ENCODE results near the gene ERMP1.
A peak's percentile ranks its signal among the peaks of the same experiment; 100 is the strongest.
"Not testable (repeated sequence)": the region's sequence is repeated elsewhere in the genome, so short reads cannot be mapped to it uniquely, and the experiment has no call there.

The ERMP1 gene, protein sequence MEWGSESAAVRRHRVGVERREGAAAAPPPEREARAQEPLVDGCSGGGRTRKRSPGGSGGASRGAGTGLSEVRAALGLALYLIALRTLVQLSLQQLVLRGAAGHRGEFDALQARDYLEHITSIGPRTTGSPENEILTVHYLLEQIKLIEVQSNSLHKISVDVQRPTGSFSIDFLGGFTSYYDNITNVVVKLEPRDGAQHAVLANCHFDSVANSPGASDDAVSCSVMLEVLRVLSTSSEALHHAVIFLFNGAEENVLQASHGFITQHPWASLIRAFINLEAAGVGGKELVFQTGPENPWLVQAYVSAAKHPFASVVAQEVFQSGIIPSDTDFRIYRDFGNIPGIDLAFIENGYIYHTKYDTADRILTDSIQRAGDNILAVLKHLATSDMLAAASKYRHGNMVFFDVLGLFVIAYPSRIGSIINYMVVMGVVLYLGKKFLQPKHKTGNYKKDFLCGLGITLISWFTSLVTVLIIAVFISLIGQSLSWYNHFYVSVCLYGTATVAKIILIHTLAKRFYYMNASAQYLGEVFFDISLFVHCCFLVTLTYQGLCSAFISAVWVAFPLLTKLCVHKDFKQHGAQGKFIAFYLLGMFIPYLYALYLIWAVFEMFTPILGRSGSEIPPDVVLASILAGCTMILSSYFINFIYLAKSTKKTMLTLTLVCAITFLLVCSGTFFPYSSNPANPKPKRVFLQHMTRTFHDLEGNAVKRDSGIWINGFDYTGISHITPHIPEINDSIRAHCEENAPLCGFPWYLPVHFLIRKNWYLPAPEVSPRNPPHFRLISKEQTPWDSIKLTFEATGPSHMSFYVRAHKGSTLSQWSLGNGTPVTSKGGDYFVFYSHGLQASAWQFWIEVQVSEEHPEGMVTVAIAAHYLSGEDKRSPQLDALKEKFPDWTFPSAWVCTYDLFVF

DNA sequence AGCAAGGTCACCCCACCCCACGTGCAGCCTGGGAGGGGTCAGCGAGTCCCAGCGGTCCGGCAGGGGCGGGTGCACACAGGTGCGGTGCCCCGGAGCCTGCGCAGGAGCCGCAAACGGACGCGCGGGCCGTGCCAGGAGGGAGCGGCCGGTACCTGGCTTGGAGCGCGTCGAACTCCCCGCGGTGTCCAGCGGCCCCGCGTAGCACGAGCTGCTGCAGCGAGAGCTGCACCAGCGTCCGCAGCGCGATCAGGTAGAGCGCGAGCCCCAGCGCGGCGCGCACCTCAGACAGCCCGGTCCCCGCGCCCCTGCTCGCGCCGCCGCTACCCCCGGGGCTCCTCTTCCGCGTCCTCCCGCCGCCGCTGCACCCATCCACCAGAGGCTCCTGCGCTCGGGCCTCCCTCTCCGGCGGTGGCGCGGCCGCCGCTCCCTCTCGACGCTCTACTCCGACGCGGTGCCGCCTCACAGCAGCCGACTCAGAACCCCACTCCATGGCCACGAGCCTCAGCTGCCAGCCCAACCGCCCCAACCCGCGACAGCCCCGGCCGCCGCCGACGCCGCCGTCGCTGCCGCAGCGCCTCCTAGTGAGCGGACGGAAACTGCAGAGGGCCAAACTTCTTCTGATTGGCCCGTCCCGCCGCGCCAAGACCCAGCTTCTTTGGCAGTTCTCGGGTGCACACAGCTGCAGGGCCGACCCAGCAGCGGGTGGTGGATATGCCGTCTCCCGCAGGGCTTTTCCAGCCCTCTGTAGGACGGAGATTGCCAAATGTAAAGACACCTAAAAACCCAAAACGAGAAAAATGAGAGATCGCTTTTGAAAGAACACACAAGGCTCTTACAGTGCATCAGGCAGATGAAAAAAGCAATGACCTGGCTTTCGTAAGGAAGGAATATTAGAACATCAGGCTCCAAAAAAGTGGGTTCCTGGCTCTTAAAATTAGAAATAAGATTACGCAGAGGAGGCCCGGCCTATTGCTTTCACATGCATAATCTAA lies at the start of gene ERMP1:
TSS of gene ERMP1 (minus strand) at position 580 of the 992 bp plus-strand sequence. CDS start at position 490, 90 bp downstream.
- peak within 1 kb of the TSS; percentile 66 for H3K4me3 ChIP-seq (ENCODE audit: low read depth, low read length)
- TF ChIP-seq, protein P1, sequence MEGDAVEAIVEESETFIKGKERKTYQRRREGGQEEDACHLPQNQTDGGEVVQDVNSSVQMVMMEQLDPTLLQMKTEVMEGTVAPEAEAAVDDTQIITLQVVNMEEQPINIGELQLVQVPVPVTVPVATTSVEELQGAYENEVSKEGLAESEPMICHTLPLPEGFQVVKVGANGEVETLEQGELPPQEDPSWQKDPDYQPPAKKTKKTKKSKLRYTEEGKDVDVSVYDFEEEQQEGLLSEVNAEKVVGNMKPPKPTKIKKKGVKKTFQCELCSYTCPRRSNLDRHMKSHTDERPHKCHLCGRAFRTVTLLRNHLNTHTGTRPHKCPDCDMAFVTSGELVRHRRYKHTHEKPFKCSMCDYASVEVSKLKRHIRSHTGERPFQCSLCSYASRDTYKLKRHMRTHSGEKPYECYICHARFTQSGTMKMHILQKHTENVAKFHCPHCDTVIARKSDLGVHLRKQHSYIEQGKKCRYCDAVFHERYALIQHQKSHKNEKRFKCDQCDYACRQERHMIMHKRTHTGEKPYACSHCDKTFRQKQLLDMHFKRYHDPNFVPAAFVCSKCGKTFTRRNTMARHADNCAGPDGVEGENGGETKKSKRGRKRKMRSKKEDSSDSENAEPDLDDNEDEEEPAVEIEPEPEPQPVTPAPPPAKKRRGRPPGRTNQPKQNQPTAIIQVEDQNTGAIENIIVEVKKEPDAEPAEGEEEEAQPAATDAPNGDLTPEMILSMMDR (IDR thresholded peaks at IDR 0.05; ENCODE audit: low read depth, low read length, missing control alignments) = peak; percentile 82
- DNase-seq (ENCODE audit: low read depth) = peak; percentile 53

DNA sequence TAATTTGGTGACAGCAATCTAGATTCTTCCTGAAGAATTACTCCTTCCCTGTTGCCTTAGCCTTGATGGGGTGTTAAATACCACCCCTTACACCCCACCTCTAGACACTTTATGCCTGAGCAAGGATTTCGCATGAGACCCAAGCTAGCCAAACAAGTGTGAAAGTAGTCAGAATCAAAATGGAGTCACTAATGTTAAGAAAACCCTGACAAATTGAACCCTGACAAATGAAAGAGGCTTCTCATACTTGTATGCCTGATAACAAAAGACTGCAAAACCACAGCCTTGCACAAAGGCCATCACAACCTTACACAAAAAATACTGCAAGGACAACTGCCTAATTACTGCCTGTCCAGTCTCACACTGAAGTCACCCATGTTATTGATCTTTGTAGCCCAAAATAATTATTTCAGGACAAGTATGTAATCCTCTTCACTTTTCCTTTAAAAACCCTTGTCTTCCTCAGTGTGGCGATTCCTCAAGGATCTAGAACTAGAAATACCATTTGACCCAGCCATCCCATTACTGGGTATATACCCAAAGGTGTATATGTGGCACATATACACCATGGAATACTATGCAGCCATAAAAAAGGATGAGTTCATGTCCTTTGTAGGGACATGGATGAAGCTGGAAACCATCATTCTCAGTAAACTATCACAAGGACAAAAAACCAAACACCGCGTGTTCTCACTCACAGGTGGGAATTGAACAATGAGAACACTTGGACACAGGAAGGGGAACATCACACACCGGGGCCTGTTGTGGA lies 49.5 kb upstream of the ERMP1 start:
- DNase-seq (ENCODE audit: low read depth); H3K4me3 ChIP-seq (ENCODE audit: low read depth, low read length): not testable (repeated sequence)

DNA sequence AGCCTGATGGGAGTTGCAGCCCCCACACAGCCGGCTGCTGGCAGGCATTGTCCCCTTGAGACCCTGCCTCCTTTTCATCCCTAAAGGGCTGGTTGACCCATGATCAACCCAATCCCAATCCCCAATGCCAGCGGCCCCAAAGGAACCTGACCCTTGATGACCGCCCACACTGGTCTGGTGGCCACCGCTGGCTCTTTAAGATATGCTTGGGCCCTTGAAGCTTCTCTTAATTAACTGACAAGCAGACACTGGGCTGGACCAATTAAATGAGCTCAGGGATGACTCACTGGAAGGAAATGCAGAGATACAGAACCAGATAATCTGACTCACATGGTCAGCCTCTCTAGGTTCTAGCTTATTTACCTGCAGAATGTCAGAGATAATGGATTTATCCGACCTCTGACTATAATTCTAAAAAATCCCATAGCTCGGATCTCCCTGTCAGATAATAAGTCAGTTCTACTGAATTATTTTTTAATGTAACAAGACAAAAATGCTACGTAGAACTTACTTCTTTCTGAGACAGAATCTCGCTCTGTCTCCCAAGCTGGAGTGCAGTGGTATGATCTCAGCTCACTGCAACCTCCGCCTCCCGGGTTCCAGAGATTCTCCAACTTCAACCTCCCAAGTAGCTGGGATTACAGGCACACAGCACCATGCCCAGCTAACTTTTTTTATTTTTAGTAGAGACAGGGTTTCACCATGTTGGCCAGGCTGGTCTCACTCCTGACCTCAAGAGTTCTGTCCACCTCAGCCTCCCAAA lies 46.7 kb upstream of the ERMP1 start:
- H3K4me3 ChIP-seq (ENCODE audit: low read depth, low read length) = no peak overlapping the region

DNA sequence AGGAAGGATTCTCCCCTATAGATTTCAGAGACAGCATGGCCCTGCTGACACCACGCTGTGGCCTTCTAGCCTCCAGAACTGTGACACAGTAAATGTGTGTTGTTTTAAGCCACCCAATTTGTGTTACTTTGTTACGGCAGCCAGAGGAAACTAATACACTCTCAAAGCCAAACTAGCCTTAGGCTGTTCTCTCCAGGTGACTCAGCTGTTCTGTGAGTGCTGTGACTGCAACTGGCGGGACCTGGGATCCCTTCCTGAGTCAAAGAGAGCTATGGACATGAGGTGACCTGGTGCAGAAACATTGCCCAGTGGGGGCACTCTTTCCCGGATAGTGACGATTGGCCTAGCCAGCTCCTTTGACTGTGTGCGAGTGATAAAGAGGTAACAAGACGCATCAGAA lies 43.8 kb upstream of the ERMP1 start:
- no peak overlapping the region for H3K4me3 ChIP-seq (ENCODE audit: low read depth, low read length)
- TF ChIP-seq, protein P1 (IDR thresholded peaks at IDR 0.05; ENCODE audit: low read depth, low read length, missing control alignments) = no peak
- no peak for DNase-seq (ENCODE audit: low read depth)

More for the DNA sequence above, 46.7 kb upstream of the ERMP1 start:
- TF ChIP-seq, protein P1 (IDR thresholded peaks at IDR 0.05; ENCODE audit: low read depth, low read length, missing control alignments) = no peak
- no peak for DNase-seq (ENCODE audit: low read depth)

DNA sequence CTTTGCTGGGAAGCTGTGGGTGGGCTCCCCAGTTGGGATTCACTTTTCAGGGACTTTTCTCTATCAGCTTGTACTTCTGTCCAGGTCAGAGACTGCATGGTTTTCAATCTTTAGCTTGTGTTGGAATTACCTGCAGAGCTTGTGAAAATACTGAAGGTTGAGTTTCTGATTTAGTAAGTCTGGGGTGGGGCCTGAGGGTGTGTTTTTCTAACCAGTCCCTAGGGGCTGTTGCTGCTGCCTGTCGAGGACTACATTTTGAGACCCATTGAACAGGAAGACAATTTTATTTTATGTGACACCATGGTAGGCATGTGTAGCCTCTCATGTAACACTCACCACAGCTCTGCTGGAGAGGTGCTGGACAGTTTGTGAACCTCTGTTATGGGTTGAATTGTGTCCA lies 43.1 kb upstream of the ERMP1 start:
- TF ChIP-seq, protein P1 (IDR thresholded peaks at IDR 0.05; ENCODE audit: low read depth, low read length, missing control alignments) = no peak
- H3K4me3 ChIP-seq (ENCODE audit: low read depth, low read length) = no peak overlapping the region
- no peak for DNase-seq (ENCODE audit: low read depth)

DNA sequence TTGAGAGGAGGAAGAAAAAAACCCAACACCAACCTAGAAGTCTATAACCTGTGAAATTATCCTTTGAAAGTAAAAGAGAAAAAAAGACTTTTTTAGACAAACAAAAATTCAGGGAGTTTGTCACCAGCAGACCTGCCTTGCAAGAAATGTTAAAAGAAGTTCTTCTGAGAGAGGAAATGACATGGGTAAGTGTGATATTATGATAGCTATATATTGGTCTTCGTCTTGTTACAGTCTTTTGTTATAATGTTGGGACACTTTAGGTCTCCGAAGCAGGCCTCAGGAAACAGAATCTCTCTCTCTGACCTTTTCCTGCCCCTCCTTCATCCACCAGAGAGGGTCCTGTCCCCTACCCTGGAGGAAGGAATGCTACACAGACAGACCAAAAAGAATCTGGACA lies 41.1 kb upstream of the ERMP1 start:
- TF ChIP-seq, protein P1 (IDR thresholded peaks at IDR 0.05; ENCODE audit: low read depth, low read length, missing control alignments) = no peak
- no peak overlapping the region for H3K4me3 ChIP-seq (ENCODE audit: low read depth, low read length)
- DNase-seq (ENCODE audit: low read depth) = no peak
